K562 (cell line): Measurements from ENCODE around the gene ATP2B1. TPM values are rescaled to one million over a fixed set of nuclear protein-coding genes. Genes with fewer than 3 reads are reported as not detected.

Experiments
- ATAC-seq: fragments of 200-7000 bp; cut with Tn5 transposase; 3 replicates; pipeline ENCODE4 v1.9.1; 2020; ENCODE audit warnings: moderate library complexity
- BruUV-seq: library from RNA; stranded (reverse); fragments of 400-500 nt; replicated peaks from 2 replicates; lab custom pipeline; 2021; lab: Mats Ljungman, UMichigan
- CTCF ChIA-PET: fragments of 300-600 bp; formaldehyde crosslinking; extraction: SDS; loops from one replicate; lab custom pipeline; 2021; ENCODE audit warnings: low intra/inter-chr PET ratio; lab: Yijun Ruan, JAX
- POLR2A ChIA-PET: fragments of 300-600, 350-650 bp; sonication (Branson Sonifier 250); formaldehyde crosslinking; extraction: SDS; loops from one replicate; lab custom pipeline; 2021; ENCODE audit warnings: antibody characterized with exemption, inconsistent platforms; lab: Yijun Ruan, JAX
- DNase-seq, 4 experiments: peaks; one replicate each; pipeline versions ENCODE4 v3.0.0 to v3.0.0-alpha.2; 2011 to 2018; ENCODE audit warnings: low spot score in 3 of 4, mixed read lengths in 3 of 4; ENCODE audit errors: extremely low read depth in 1 of 4
- FAIRE-seq: peaks from 2 replicates; lab custom pipeline; 2011; peaks lifted over from hg19 to GRCh38; lab: Jason Lieb, UNC
- H2AFZ ChIP-seq: 2 replicates; pipeline ENCODE4 v1.6.0; 2011; ENCODE audit warnings: low read depth, low read length, control low read depth, inconsistent platforms
- H3K27ac ChIP-seq: fragments of 200-600 bp; 3 replicates; pipeline ENCODE4 v1.8.0; 2011; ENCODE audit warnings: low read depth, mild to moderate bottlenecking, control low read depth, inconsistent platforms, low read length, moderate library complexity, mixed read lengths; ENCODE audit errors: extremely low read depth
- H3K27me3 ChIP-seq, 2 experiments: fragments of 300-600 bp in 1 of 2; 2 replicates in 1 of 2; 3 replicates in 1 of 2; pipeline versions ENCODE4 v1.6.0 to v1.8.0; 2011; ENCODE audit warnings: inconsistent platforms in 2 of 2, low read length in 2 of 2, mild to moderate bottlenecking in 1 of 2, mixed read lengths in 1 of 2, moderate library complexity in 1 of 2; ENCODE audit not compliant: control insufficient read depth in 2 of 2, insufficient read depth in 2 of 2
- H3K36me3 ChIP-seq: fragments of 300-600 bp; 3 replicates; pipeline ENCODE4 v1.8.0; 2011; ENCODE audit warnings: mild to moderate bottlenecking, low read length, inconsistent platforms; ENCODE audit not compliant: control insufficient read depth, insufficient read depth
- H3K4me1 ChIP-seq, 2 experiments: fragments of 200-600 bp in 1 of 2; replicated peaks in 1 of 2; 2 replicates in 1 of 2; 3 replicates in 1 of 2; pipeline versions ENCODE4 v1.5.1 to v1.8.0; 2011; ENCODE audit warnings: inconsistent platforms in 2 of 2, low read length in 2 of 2, mild to moderate bottlenecking in 1 of 2, mixed read lengths in 1 of 2, moderate library complexity in 1 of 2; ENCODE audit not compliant: control insufficient read depth in 2 of 2, insufficient read depth in 2 of 2
- H3K4me2 ChIP-seq: 2 replicates; pipeline ENCODE4 v1.6.1; 2011; ENCODE audit warnings: low read length, control low read depth, inconsistent platforms, mixed read lengths; ENCODE audit not compliant: insufficient read depth
- H3K4me3 ChIP-seq: fragments of 200-600 bp; sonication (generic), shearing (Covaris generic); 2 replicates; pipeline ENCODE4 v1.5.1; 2016; ENCODE audit warnings: control low read depth, inconsistent platforms
- H3K79me2 ChIP-seq: fragments of 200-600 bp; 3 replicates; pipeline ENCODE4 v1.8.0; 2011; ENCODE audit warnings: low read length, inconsistent platforms; ENCODE audit not compliant: control insufficient read depth, insufficient read depth
- H3K9ac ChIP-seq, 2 experiments: 2 replicates each; pipeline versions ENCODE4 v1.6.0 to v1.6.1; 2011; ENCODE audit warnings: low read depth in 2 of 2, low read length in 2 of 2, control low read depth in 1 of 2, inconsistent platforms in 1 of 2, mild to moderate bottlenecking in 1 of 2, mixed read lengths in 1 of 2; ENCODE audit not compliant: insufficient read depth in 1 of 2
- H3K9me1 ChIP-seq: one replicate; pipeline ENCODE4 v1.6.0; 2011; ENCODE audit warnings: inconsistent platforms, mild to moderate bottlenecking, low read length, moderate library complexity; ENCODE audit not compliant: control insufficient read depth, insufficient read depth
- H3K9me3 ChIP-seq: replicated peaks from 2 replicates; pipeline ENCODE4 v1.5.1; 2011; ENCODE audit warnings: low read depth, low read length, inconsistent platforms; ENCODE audit not compliant: control insufficient read depth, insufficient read depth
- H4K20me1 ChIP-seq: replicated peaks from 2 replicates; pipeline ENCODE4 v1.6.1; 2011; ENCODE audit warnings: low read length, inconsistent platforms, mixed read lengths; ENCODE audit not compliant: control insufficient read depth, insufficient read depth
- ATF3 ChIP-seq, 2 experiments: fragments of 450-650 bp in 1 of 2; sonication (generic) in 1 of 2; formaldehyde crosslinking in 1 of 2; IDR thresholded peaks in 1 of 2; conservative IDR thresholded peaks in 1 of 2; 2 replicates each; pipeline versions ENCODE4 v1.6.1 to v1.8.1; 2016 to 2023; ENCODE audit warnings: mild to moderate bottlenecking in 2 of 2, moderate library complexity in 2 of 2, inconsistent platforms in 1 of 2, missing genetic modification reagents in 1 of 2
- GTF2B ChIP-seq: IDR thresholded peaks from 2 replicates; pipeline ENCODE4 v1.6.1; 2011; ENCODE audit not compliant: insufficient read length; ENCODE audit errors: extremely low read depth
- HOMEZ ChIP-seq: fragments of 250-450 bp; sonication (Bioruptor Pico); IDR thresholded peaks from 2 replicates; pipeline ENCODE4 v1.4.0; 2020; ENCODE audit warnings: mild to moderate bottlenecking, moderate library complexity
- MLLT1 ChIP-seq, 2 experiments: fragments of 450-650 bp; IDR thresholded peaks; 2 replicates each; pipeline ENCODE4 v1.6.1; 2016
- NCOA4 ChIP-seq: fragments of 450-650 bp; IDR thresholded peaks from 2 replicates; pipeline ENCODE4 v1.6.1; 2018; ENCODE audit warnings: mild to moderate bottlenecking; ENCODE audit not compliant: partially characterized antibody
- SOX6 ChIP-seq: fragments of 450-650 bp; IDR thresholded peaks from 2 replicates; pipeline ENCODE4 v1.6.1; 2014; ENCODE audit warnings: mild to moderate bottlenecking
- TSHZ1 ChIP-seq: fragments of 250-450 bp; sonication (Bioruptor Pico); IDR thresholded peaks from 2 replicates; pipeline ENCODE4 v1.4.0; 2020; ENCODE audit warnings: mild to moderate bottlenecking, moderate library complexity
- ZNF507 ChIP-seq: conservative IDR thresholded peaks from 2 replicates; pipeline ENCODE4 v1.6.1; 2017; ENCODE audit warnings: missing genetic modification characterization, missing compliant biosample characterization
- WGBS: fragments of 100-300 bp; shearing (Covaris generic); methylation state at CpG from one replicate; pipeline ENCODE4 v1.1.6; 2016; ENCODE audit warnings: low coverage, mixed read lengths; ENCODE audit not compliant: insufficient coverage; ENCODE audit errors: missing lambda C conversion rate; 5-methylcytosine and 5-hydroxymethylcytosine counted together
- in situ Hi-C: fragments of 300-500 bp; cut with MboI; formaldehyde crosslinking; loops from 4 replicates; pipeline ENCODE4 v1.15.0; 2018; ENCODE audit warnings: inconsistent platforms, mixed read lengths
- intact Hi-C: fragments of 100-400 bp; cut with micrococcal nuclease; formaldehyde crosslinking; loops from 2 replicates; pipeline ENCODE4 v1.14.2; 2022
- polyA plus RNA-seq, 8 experiments: library from polyadenylated mRNA; depleted of rRNA in 4 of 8; stranded (reverse) in 5 of 8; unstranded in 3 of 8; fragments of >200 nt; fragmentation: Nextera tagmentation in 2 of 8; fragmentation: Illumina TruSeq in 1 of 8; extraction: Ambion mirVana in 2 of 8; extraction: Trizol in 1 of 8; gene quantifications; 2 replicates each; pipeline versions ENCODE4 v1.2.1 to v1.2.3, GENCODE V29; 2011 to 2014; ENCODE audit warnings: inconsistent platforms in 1 of 8, missing spikeins in 1 of 8
- total RNA-seq, 7 experiments: library from RNA; depleted of rRNA in 6 of 7; stranded (reverse); fragments of >200 nt in 6 of 7; fragmentation: Illumina TruSeq in 2 of 7; extraction: Trizol in 2 of 7; gene quantifications; 2 replicates each; pipeline versions ENCODE4 v1.2.1 to v1.2.3, GENCODE V29; 2011 to 2021; ENCODE audit warnings: low replicate concordance in 1 of 7

The ATP2B1 gene
- total and polyA plus RNA-seq, 9 of the 15 experiments (the other 6 are each of a cell fraction or from before 2014, with no cell fraction given): 8.6 to 39.0 (median 27.8) TPM

GRCh38 chr12:89733579-89734201 lies 25.1 kb upstream of the ATP2B1 start (continued):
- TF ChIP-seq ATF3 (IDR thresholded peaks at IDR 0.05) (peak; percentile 87), ATF3 (CRISPR knock-in tag; conservative IDR thresholded peaks at IDR 0.05) (no peak), HOMEZ (CRISPR knock-in tag) (no peak), SOX6 (peak; percentile 82), MLLT1 (IDR thresholded peaks at IDR 0.05) (peak in 1 of 2 experiments; percentile 86; a peak in 2 of 4 replicates)

GRCh38 chr12:89732522-89732921 lies 23.9 kb upstream of the ATP2B1 start:
- Histone ChIP-seq H3K4me2 (no peak overlapping the region), H3K9me3 (no peaks in the 10 kb centered on the region), H3K9ac (no peak overlapping the region), H3K27ac (no peak overlapping the region), H3K4me3 (no peak overlapping the region), H3K79me2 (no peaks in the 10 kb centered on the region), H3K27me3 (no peaks in the 10 kb centered on the region), H3K36me3 (no peaks in the 10 kb centered on the region), H4K20me1 (no peaks in the 10 kb centered on the region), H3K4me1 (peaks cover 0 to 12% of the 10 kb centered on the region in 2 experiments; a peak in 4 of 5 replicates), H2AFZ (no peak overlapping the region), H3K9me1 (no peaks in the 10 kb centered on the region)
- FAIRE-seq (no peak), DNase-seq (no peak), ATAC-seq (no peak; the same call in 2 of the 3 replicates)
- ChIA-PET CTCF (no interaction called here), POLR2A (interaction anchor here (0.6 kb wide), 1 partner anchor 11 kb away, joined by 3 read pairs; no protein-coding TSS in a partner anchor)
- no TSS peak for BruUV-seq
- 5% methylated on average over 2 of the region's 2 CpGs for WGBS
- intact Hi-C loops (no loop called here), in situ Hi-C loops (no loop called here)
- TF ChIP-seq GTF2B (no peak), ZNF507 (tag) (no peak), TSHZ1 (CRISPR knock-in tag) (no peak), MLLT1 (IDR thresholded peaks at IDR 0.05) (no peak), NCOA4 (no peak)
